Right ventricle myocardium inferior (tissue), 1 donor: ENCODE measurements around the gene ADCY4. TPM values are rescaled to one million over a fixed set of nuclear protein-coding genes. Genes with fewer than 3 reads are reported as not detected.

Source experiments
- ATAC-seq: fragments of 200-7000 bp; cut with Tn5 transposase; one replicate; pipeline ENCODE4 v1.9.1; 2020; ENCODE audit warnings: mild to moderate bottlenecking, moderate library complexity
- DNase-seq: peaks from one replicate; pipeline ENCODE4 v3.0.0; 2021; ENCODE audit errors: missing footprints
- intact Hi-C: fragments of 100-400 bp; cut with DNase I; formaldehyde crosslinking; loops from one replicate; pipeline ENCODE4 v1.11.0; 2022
- total RNA-seq: library from RNA; stranded (reverse); fragmentation: NEBNext Ultra II Directional; extraction: Animal tissue kit (Norgen Biotek cat#: 25700); gene quantifications from one replicate; pipeline ENCODE4 v1.2.1, GENCODE V29; 2021
- donor health status: DM: no; HTN: yes; CAD: no; lungs with severe emphysema.

ADCY4 gene
- total RNA-seq, 1 donor from 2014 or later = 27.3 TPM

DNA sequence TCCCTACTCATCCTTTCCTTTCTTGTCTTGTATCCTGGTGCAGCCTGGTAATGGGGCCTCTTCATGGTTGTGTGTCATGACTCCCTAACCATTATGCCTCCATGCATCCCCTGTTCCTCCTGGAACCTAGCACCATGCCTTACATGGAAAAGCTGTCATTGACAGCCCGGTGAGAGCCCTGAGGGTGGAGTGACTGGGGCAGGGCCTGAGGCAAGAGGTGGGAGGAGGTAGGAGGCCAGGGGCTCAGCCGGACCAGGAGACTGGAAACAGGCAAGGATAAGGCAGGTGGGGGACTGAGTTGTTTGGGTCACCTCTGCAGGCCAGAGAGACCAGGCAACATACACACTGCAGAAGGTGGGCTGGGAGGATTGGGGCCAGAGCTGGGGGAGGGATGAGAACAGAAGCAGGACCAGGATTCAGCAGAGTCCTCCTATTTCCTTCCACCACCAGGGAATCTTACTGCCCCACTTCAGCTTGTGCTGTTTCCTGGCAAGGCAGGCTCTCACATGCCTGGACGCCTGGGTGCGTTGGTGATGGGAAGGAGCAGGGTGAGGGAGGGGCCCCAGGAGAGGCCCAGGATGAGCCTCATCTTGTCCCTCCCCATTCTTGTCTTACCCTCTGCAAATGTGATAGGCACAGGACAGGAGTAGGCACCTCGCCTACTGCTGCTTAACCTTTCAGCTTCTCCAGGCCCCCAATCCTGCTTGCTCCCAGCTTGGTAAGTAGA, 25.2 kb downstream of the ADCY4 start, which contains the start of gene LTB4R2:
Gene LTB4R2 (plus strand): TSS at position 603 of the 727 bp plus-strand sequence. CDS start 525 bp downstream, outside the sequence.
- intact Hi-C loops = no loop called here
- DNase-seq (no peak), ATAC-seq (no peak)

DNA sequence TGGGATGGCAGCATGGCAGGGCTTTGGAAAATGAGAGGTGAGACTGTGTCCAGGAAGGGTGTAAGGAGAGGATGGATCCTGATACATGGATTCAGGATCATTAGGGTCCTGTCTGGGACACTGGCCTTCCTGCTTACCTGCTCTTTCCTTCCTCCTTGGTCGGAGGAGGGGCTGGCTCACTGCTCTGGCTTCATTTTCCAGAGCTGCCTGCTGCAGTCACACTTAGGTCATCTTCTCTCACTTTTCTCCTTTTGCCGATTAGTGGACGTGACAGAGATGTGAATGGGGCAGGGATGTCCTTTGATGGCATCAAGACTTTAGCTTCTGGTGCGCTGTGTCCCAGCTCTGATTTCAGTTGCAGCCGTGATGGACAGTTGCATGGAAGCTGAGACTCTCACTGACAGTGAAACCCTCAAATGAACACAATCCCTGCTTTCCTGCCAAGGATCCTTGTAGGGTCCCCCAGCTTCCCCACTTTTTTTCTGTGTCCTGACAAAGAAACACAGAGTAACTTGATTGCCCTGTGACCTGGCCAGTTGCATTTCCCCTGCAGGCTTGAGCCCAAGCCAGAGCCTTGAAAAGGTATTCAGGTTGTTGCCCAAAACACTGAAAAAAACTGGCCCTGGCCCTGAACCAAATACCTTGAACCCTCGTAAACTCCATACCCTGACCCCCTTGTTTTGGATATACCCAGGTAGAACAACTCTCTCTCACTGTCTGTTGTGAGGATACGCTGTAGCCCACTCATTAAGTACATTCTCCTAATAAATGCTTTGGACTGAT, 26.3 kb downstream of the ADCY4 start:
- DNase-seq = no peak
- ATAC-seq = no peak
- intact Hi-C loops = no loop called here

DNA sequence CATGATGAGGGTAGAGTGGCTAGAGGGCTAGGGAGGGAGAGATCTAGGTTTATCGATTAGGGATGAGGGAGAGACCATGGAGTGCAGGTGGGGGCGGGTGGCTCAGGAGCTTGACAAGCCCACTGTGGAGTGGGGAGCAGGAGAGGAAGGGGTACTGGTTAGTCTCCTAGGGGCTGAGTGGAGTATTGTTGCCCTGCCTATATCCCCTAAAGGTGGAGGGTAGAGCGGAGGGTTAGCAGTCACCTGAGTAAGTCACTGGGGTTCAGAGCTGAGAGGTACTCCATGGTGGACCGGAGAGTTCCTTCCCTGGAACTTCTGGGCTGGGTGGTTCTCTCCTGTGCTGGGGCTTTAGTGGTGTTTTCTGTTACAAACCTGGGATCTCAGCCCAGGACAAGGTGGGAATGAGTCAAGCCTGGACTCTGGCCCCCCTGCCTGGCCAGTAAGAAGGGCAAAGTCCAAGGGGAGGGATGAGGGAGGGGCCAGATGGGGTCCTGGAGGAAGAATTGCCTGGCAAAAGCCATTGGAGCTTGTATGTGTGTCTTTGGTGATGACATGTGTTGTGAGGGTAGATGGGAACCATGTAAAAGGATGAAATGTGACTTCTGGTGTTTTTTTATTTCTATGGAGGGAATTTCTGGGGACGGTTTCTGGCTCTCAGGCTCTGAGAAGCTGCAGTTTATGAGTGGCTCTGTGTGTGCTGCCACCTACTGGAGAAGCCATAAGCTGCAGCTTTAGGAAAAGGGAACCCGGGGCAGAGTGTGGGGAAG, 27.1 kb downstream of the ADCY4 start, which contains the start of gene CIDEB:
Gene CIDEB (minus strand): TSS at position 403 of the 767 bp plus-strand sequence. CDS start 119 bp downstream, at position 284.
- no peak for ATAC-seq

DNA sequence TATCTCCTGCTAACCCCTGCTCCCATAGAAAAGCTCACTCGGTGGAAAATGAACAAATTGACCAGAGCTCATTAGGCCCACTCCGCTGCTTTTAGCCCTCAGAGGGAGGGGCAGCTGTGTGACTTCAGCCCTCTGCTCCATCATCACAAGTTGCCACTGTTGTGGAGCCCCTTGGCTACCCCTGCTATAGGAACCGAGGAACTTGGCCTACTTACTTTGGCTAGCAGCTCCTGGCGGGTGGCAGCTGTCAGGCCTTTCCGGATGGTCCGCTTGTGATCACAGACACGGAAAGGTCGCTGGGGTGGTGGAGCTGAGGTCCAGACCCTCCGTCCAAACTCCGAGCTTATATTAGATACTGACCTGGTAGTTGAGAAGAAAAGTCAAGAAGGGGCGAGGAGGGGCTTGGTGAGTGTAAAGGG, 27.7 kb downstream of the ADCY4 start:
- ATAC-seq (no peak), DNase-seq (no peak)
- intact Hi-C loops = no loop called here

More for the DNA sequence above, 27.1 kb downstream of the ADCY4 start, which contains the start of gene CIDEB:
- intact Hi-C loops = no loop called here
- no peak for DNase-seq

DNA sequence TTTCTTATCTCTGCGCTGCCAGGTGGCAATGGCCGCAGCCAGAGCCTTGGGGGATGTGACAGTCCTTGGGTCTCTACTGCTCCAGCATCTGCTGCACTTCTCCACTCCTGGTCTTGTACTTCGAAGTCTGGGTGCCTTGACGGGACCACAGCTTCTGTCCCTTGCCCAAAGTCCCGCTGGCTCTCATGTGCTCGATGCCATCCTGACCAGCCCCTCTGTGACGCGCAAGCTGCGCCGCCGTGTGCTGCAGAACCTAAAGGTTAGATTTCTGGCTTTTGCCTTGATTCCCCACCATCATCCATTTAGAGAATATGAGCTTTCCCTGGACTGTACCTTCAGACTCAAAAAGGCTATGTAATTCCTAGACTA, 30.9 kb downstream of the ADCY4 start:
- no peak for ATAC-seq
- no peak for DNase-seq
- intact Hi-C loops = no loop called here

DNA sequence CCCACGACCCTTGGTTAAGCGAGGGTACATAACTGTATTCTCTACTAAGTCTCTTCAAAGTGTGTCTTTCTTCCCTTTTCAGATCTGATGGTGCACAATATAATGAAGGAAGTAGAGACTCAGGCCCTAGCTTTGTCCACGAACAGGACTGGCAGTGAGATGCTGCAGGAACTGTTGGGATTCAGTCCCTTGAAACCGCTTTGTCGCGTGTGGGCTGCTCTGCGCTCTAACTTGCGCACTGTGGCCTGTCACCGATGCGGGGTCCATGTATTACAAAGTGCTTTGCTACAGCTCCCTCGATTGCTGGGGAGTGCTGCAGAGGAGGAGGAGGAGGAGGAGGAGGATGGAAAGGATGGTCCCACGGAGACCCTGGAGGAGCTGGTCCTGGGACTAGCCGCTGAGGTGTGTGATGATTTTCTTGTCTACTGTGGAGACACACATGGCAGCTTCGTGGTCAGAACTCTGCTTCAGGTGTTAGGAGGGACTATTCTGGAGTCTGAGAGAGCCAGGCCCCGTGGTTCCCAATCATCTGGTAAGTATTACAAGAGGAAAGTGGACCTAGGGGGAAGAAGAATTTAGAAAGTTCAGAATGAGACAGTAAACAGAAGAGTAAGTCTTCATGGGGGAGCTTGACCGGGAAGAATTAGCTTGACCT, 34.4 kb downstream of the ADCY4 start:
- intact Hi-C loops = no loop called here

DNA sequence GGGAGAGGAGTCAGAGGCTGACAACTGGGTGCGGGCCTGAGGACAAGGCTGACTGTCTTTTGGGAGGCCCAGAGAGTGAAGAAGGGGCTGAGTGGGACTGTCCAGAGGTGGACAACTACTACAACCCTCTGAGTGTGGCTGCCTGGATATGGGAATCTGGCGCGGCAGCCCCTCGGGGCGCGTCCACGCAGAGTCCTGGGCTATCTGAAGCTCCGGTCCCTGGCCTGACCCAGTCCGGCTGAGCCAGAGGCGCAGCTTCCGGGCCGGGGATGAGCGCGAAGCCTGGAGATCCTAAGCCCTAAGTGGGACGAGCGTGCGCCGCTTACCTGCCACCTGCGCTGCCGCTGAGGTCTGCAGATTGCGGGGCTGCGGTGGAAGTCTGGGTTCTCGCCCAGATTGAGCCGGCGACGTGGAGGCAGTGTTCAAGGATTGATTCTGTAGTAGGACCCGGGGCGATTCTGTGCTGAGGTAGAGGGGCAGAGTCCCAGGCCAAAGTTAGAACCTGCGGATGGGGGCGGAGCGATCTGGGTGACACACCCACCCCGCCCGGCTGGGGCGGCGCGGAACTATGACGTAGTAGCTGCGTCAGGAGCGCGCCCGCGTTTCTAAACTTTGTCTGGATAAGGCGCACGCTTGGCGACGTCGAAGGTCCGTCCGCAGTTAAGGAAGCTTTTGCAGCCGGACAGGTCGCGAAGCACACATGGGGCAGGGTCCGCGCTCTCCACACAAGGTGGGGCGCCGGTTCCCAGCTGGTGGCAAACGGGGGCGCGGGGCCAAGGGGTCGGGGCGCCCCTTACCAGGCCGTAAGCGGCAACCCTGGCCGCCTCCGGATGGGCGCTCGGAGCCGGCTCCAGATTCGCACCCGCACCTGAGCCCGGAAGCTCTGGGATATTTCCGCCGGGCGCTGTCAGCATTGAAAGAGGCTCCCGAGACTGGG, 35.3 kb downstream of the ADCY4 start, which contains the start of the genes DHRS1 and NOP9:
Gene DHRS1 (minus strand): TSS at position 526 of the 937 bp plus-strand sequence. CDS start 674 bp downstream, outside the sequence.
Gene NOP9 (plus strand): TSS at position 596 of the 937 bp plus-strand sequence. CDS start 105 bp downstream, at position 701.
- intact Hi-C loops = loop anchor here (2.0 to 5.0 kb wide), 2 partner anchors 27 to 112 kb away; partner anchors contain the start of gene IPO4

More for the DNA sequence above, 34.4 kb downstream of the ADCY4 start:
- ATAC-seq (no peak), DNase-seq (no peak)

DNA sequence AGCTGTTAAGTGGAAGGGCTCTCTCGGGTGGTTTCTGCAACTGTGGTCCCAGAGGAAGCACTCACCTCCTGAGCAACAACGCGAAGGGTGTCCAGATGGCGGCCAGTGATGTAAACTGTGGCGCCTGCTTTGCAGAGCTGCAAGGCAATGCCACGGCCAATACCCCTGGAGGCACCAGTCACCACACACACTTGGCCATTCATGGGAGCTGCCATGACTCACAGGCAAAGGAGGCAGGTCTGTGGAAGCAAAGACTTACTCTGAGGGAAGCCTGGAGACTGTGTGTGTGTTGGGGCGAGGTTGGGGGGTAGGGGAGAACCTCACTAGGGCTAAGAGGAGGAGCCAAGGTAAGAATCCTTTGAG, 36.0 kb downstream of the ADCY4 start:
- DNase-seq (no peak), ATAC-seq (no peak)
- intact Hi-C loops = loop anchor here (2.0 to 5.0 kb wide), 2 partner anchors 26 to 112 kb away; partner anchors contain the start of gene IPO4

More for the DNA sequence above, 35.3 kb downstream of the ADCY4 start, which contains the start of the genes DHRS1 and NOP9:
- peak; percentile 96 for DNase-seq
- ATAC-seq = peak; percentile 88

DNA sequence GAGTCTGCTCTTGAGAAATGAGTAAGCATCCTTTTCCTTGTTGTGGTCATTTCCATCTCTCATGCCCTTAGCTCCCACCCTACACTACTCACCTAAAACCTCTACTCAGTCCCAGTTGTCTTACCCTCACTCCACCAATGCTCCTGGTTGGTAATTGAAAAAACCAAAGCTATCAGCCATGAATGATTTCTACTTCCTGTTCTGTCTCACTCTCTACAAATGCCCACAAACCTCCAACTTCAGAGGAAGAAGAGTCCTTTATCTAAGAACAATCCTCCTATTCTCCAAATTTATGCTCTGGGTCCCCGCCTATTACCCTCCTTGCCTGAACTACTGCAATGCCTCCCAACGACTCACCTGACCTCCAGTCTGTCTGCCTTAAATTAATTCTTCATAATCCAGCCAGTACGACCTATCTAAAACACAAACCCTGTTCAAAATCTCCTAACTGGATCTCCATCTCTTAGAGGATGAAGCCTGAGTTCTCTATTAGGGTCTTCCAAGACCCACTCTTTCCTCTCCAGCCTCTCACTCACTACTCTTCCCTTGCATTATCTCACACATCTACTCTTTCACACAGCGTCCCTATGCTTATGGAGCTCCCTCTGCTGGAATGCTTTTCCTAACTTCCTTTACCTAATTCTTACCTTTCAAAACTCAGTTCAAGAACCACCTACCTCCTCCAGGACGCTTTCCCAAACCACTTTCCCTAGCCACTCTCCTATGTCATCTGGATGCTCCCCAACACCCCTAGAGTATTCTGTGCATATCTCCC, 37.5 kb downstream of the ADCY4 start:
- intact Hi-C loops = loop anchor here (5.0 kb wide), 1 partner anchor 110 kb away; the partner anchor contains the start of gene IPO4
- DNase-seq (no peak), ATAC-seq (peak; percentile 3)

DNA sequence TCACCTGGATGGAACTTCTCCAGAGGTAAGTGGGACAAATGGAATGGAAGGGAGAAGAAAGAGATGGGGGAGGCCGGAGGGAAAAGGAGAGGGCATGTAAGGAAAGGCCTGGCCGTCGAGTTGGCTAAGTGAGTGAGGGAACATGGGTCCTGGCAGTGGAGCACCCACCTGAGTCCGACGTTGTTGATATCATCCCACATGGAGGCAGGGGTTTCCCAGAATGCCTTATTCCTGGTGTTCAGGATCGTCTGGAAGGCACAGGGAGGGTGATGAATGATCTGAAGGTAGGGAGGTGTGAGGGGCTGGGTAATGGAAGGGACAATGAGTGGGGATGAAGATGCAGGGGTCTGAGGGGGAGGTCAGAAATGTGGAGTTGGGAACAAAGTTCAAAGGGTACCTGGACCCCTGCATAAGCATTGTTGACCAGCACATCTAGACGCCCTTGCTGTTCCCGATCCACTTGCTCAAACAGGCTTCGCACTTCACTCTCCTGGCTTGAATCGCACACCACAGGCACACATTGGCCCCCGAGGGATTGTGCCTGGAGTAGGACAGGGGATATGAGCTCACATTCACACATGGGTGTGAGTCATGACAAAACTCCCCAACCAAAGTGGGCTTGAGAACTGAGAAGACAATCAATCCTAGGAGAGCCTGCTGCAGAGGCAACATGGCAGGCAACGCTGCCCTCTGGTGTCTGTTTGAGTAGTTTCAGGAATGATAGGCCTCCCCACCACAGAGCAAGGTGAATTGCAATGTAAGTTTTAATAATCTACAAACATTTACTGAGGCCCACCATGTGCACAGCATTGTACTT, 38.3 kb downstream of the ADCY4 start:
- intact Hi-C loops = loop anchor here (1.0 to 5.0 kb wide), 2 partner anchors 53 to 109 kb away; partner anchors contain the start of gene IPO4
- peak; percentile 77 for DNase-seq
- peak; percentile 68 for ATAC-seq

DNA sequence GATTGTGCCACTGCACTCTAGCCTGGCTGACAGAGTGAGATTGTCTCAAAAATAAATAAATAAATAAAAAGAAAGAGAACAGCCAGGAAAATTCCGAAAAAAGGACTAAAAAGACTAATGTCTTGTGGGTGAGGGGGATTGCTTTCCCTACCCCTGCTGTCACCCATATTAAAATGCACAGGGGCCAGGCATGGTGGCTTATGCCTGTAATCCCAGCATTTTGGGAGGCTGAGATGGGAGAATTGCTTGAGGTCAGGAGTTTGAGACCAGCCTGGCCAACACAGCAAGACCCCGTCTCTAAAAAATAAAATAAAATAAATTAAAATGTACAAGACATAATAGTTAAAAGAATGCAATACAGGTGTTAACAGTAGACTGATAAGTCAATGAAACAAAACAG, 41.3 kb downstream of the ADCY4 start:
- DNase-seq (no peak), ATAC-seq (no peak)
- intact Hi-C loops = no loop called here

DNA sequence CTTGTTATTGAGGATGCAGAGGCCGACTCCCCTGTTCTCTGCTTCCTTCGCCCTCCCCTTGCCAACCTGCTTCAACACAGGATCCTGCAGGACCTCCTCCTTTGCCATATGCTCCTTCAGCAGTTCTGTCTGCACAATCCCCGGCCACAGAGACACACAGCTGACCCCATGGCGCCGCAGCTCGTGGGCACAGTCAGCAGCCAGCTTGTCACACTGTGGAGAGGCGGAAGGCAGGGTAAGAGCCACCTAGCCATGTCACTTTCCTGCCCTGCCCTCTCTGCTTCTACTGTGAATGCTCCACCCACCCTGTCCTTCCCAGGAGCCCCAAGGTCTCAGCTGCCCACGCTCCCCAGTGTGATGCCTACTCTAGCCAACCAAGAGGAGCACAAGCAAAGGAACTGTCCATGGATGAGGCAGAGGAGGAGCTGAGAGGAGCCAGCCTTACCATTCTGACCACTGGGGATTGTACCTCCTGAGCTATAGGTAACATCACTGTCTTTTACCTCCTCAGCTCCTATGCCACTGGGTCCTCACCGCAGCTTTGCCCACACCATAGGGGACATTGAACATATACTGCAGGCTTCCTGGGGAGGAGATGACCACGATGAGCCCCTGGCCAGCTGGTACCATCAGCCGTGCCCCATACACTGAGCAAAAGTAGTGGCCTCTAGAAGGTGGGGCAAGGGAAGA, 42.6 kb downstream of the ADCY4 start:
- no peak for DNase-seq
- intact Hi-C loops = no loop called here
- ATAC-seq = no peak

DNA sequence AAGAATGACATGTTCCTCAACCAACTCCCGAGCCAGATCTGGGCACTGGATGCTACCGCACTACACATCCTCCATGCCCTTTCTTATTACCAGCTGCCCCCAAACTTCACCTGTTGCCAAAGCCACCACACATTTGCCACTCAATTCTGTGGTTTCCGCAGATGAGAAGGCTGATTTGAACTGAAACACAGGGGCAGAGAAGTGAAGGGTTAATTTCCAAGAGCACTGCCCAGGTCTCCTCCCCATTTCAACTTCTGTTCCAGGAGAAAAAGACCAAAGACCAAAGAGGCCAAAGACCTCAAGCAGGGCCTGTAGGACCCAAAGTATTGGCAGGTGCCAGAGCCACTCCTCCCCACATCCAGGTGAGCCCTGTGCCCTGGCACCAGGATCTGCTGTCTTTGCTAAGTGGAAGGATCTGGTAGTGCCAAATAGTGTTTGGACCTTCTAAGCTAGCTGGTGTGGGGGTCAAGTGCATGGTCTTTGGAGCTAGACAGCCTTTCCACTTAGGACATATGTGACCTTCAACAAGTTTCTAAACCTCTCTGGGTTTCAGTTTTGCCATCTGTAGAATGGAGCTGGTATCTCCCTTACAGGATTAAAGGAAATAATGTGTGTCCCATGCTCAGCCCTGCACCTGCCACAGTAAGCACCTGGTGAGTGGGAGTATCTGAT, 43.3 kb downstream of the ADCY4 start:
- intact Hi-C loops = no loop called here
- DNase-seq = no peak
- no peak for ATAC-seq

DNA sequence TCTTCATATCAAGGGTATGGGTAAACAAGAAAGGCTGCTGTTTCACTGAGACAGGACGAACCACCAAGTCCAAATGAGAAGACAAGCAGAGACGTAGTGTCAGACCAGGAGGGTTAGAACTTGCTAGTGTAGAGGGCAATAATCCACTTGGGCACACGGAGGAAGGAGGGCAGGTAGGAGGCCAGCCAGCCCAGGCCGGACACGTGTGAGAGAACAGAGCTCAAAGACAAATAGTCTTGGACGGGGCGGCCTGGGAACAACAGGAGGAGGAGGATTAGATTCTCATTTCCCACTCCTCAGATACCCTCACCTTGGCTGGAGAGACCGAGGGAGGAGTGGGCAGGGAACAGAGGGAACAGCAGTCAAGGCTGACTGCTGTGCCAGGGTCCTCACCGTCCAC, 44.1 kb downstream of the ADCY4 start:
- ATAC-seq = no peak
- intact Hi-C loops = no loop called here
- DNase-seq = no peak
